ENCODE measurements around the gene BMP8B.

The BMP8B gene

GRCh38 chr1:39727932-39728317 is 60.7 kb downstream of the BMP8B start:
- DNase-seq (ENCODE audit: low read depth in 2 of 3, low spot score in 1 of 3), result no peak

GRCh38 chr1:39727221-39727931 is 61.3 kb downstream of the BMP8B start:
- DNase-seq (ENCODE audit: low read depth in 2 of 3, low spot score in 1 of 3), result no peak

- no peak for DNase-seq (ENCODE audit: low read depth in 2 of 3, low spot score in 1 of 3)
Observed at GRCh38 chr1:39726600-39726999, 62.1 kb downstream of the BMP8B start.

- DNase-seq (ENCODE audit: low read depth in 2 of 3, low spot score in 1 of 3), result no peak
Observed at GRCh38 chr1:39722495-39722894, 66.2 kb downstream of the BMP8B start.

- DNase-seq (ENCODE audit: low read depth in 2 of 3, low spot score in 1 of 3), result no peak
Observed at GRCh38 chr1:39721664-39722063, 67.0 kb downstream of the BMP8B start.

- peak in 1 of 3 donors; percentile 28 for DNase-seq (ENCODE audit: low read depth in 2 of 3, low spot score in 1 of 3)
Observed at GRCh38 chr1:39720094-39720999, 68.3 kb downstream of the BMP8B start.

- DNase-seq (ENCODE audit: low read depth in 2 of 3, low spot score in 1 of 3), result no peak
Observed at GRCh38 chr1:39717809-39718208, 70.9 kb downstream of the BMP8B start.

GRCh38 chr1:39713557-39713956 is 75.1 kb downstream of the BMP8B start:
- no peak for DNase-seq (ENCODE audit: low read depth in 2 of 3, low spot score in 1 of 3)

GRCh38 chr1:39711966-39712340 is 76.7 kb downstream of the BMP8B start:
- DNase-seq (ENCODE audit: low read depth in 2 of 3, low spot score in 1 of 3), result no peak

GRCh38 chr1:39711104-39711965 is 77.3 kb downstream of the BMP8B start:
- DNase-seq (ENCODE audit: low read depth in 2 of 3, low spot score in 1 of 3), result no peak

- DNase-seq (ENCODE audit: low read depth in 2 of 3, low spot score in 1 of 3), result no peak
Observed at GRCh38 chr1:39707506-39707905, 81.2 kb downstream of the BMP8B start.
